Activated naive CD8-positive, alpha-beta T cell treated with anti-CD3 and anti-CD28 coated beads, Interleukin-2, amount 50 U/mL, for 24 hours (primary cell): Measurements from ENCODE around the gene LGALS7.

Experiments
- ATAC-seq: fragments of 150-1000 bp; cut with Tn5 transposase; one replicate; pipeline ENCODE4 v1.10.0; 2021
- DNase-seq: peaks from one replicate; pipeline ENCODE4 v3.0.0; 2021
- H3K27ac Mint-ChIP-seq: one replicate; pipeline ENCODE4 v1.8.0; 2021; ENCODE audit warnings: mild to moderate bottlenecking, mixed read lengths
- H3K27me3 Mint-ChIP-seq: one replicate; pipeline ENCODE4 v1.8.0; 2021; ENCODE audit warnings: mixed read lengths
- H3K36me3 Mint-ChIP-seq: one replicate; pipeline ENCODE4 v1.8.0; 2021; ENCODE audit warnings: low read depth, mixed read lengths
- H3K4me1 Mint-ChIP-seq: one replicate; pipeline ENCODE4 v1.8.0; 2021; ENCODE audit warnings: mixed read lengths
- H3K4me3 Mint-ChIP-seq: one replicate; pipeline ENCODE4 v1.8.0; 2021; ENCODE audit warnings: mild to moderate bottlenecking, moderate library complexity, mixed read lengths
- H3K9me3 Mint-ChIP-seq: one replicate; pipeline ENCODE4 v1.8.0; 2021; ENCODE audit warnings: mixed read lengths

The LGALS7 gene

GRCh38 chr19:38743394-38744297 lies 29.7 kb downstream of the LGALS7 start:
- no peaks in the 10 kb centered on the region for H3K27me3 Mint-ChIP-seq
- peaks cover 11% of the 10 kb centered on the region for H3K4me1 Mint-ChIP-seq
- DNase-seq (no peak), ATAC-seq (no peak)
- no peaks in the 10 kb centered on the region for H3K9me3 Mint-ChIP-seq
- H3K27ac Mint-ChIP-seq, result no peak overlapping the region
- H3K36me3 Mint-ChIP-seq, result no peaks in the 10 kb centered on the region
- no peak overlapping the region for H3K4me3 Mint-ChIP-seq

- no peaks in the 10 kb centered on the region for H3K36me3 Mint-ChIP-seq
- ATAC-seq (no peak), DNase-seq (no peak)
- no peak overlapping the region for H3K4me3 Mint-ChIP-seq
- H3K9me3 Mint-ChIP-seq, result no peaks in the 10 kb centered on the region
- peaks cover 16% of the 10 kb centered on the region for H3K4me1 Mint-ChIP-seq
- H3K27ac Mint-ChIP-seq, result no peak overlapping the region
- H3K27me3 Mint-ChIP-seq, result peaks cover under 1% of the 10 kb centered on the region
Measured at GRCh38 chr19:38742906-38743305, 30.4 kb downstream of the LGALS7 start.

GRCh38 chr19:38742296-38742695 lies 31.0 kb downstream of the LGALS7 start:
- DNase-seq (no peak), ATAC-seq (no peak)
- Mint-ChIP-seq H3K9me3 (no peaks in the 10 kb centered on the region), H3K27me3 (peaks cover 4% of the 10 kb centered on the region), H3K36me3 (no peaks in the 10 kb centered on the region), H3K4me3 (no peak overlapping the region), H3K4me1 (peaks cover 20% of the 10 kb centered on the region), H3K27ac (no peak overlapping the region)

- peaks cover 4% of the 10 kb centered on the region for H3K27me3 Mint-ChIP-seq
- no peaks in the 10 kb centered on the region for H3K36me3 Mint-ChIP-seq
Measured at GRCh38 chr19:38741670-38742069, 31.6 kb downstream of the LGALS7 start.

GRCh38 chr19:38740932-38741331 lies 32.4 kb downstream of the LGALS7 start:
- Mint-ChIP-seq H3K9me3 (no peaks in the 10 kb centered on the region), H3K4me3 (no peak overlapping the region), H3K27me3 (peaks cover 4% of the 10 kb centered on the region), H3K36me3 (no peaks in the 10 kb centered on the region), H3K27ac (no peak overlapping the region), H3K4me1 (peaks cover 23% of the 10 kb centered on the region)
- DNase-seq, result no peak
- ATAC-seq, result no peak

More at GRCh38 chr19:38741670-38742069, 31.6 kb downstream of the LGALS7 start:
- ATAC-seq, result no peak
- no peaks in the 10 kb centered on the region for H3K9me3 Mint-ChIP-seq
- no peak overlapping the region for H3K4me3 Mint-ChIP-seq
- no peak overlapping the region for H3K27ac Mint-ChIP-seq
- H3K4me1 Mint-ChIP-seq, result peaks cover 21% of the 10 kb centered on the region
- no peak for DNase-seq

GRCh38 chr19:38740257-38740592 lies 33.1 kb downstream of the LGALS7 start:
- DNase-seq (no peak), ATAC-seq (no peak)
- Mint-ChIP-seq H3K36me3 (no peaks in the 10 kb centered on the region), H3K4me3 (no peak overlapping the region), H3K27me3 (peaks cover 4% of the 10 kb centered on the region), H3K4me1 (peaks cover 25% of the 10 kb centered on the region), H3K9me3 (no peaks in the 10 kb centered on the region), H3K27ac (no peak overlapping the region)

GRCh38 chr19:38739440-38740256 lies 33.7 kb downstream of the LGALS7 start:
- DNase-seq (peak; percentile 27), ATAC-seq (peak; percentile 24)
- Mint-ChIP-seq H3K27me3 (peaks cover 4% of the 10 kb centered on the region), H3K9me3 (no peaks in the 10 kb centered on the region), H3K27ac (no peak overlapping the region), H3K36me3 (no peaks in the 10 kb centered on the region), H3K4me3 (no peak overlapping the region), H3K4me1 (peaks cover 30% of the 10 kb centered on the region)

- DNase-seq (no peak), ATAC-seq (no peak)
- H3K4me3 Mint-ChIP-seq, result peak overlapping the region; percentile 67
- no peaks in the 10 kb centered on the region for H3K36me3 Mint-ChIP-seq
- no peaks in the 10 kb centered on the region for H3K9me3 Mint-ChIP-seq
- H3K27me3 Mint-ChIP-seq, result peaks cover 4% of the 10 kb centered on the region
- peak overlapping the region; percentile 36 for H3K27ac Mint-ChIP-seq
- H3K4me1 Mint-ChIP-seq, result peaks cover 41% of the 10 kb centered on the region
Measured at GRCh38 chr19:38737921-38738737, 35.2 kb downstream of the LGALS7 start.

GRCh38 chr19:38737281-38737865 lies 35.9 kb downstream of the LGALS7 start:
- Mint-ChIP-seq H3K4me3 (peak overlapping the region; percentile 67), H3K9me3 (no peaks in the 10 kb centered on the region), H3K27me3 (peaks cover 4% of the 10 kb centered on the region), H3K4me1 (peaks cover 41% of the 10 kb centered on the region), H3K36me3 (no peaks in the 10 kb centered on the region), H3K27ac (peak overlapping the region; percentile 36)
- ATAC-seq (no peak), DNase-seq (no peak)

- DNase-seq, result peak; percentile 78
- peaks cover 41% of the 10 kb centered on the region for H3K4me1 Mint-ChIP-seq
- no peak overlapping the region for H3K27ac Mint-ChIP-seq
Measured at GRCh38 chr19:38736413-38737280, 36.7 kb downstream of the LGALS7 start.

GRCh38 chr19:38736036-38736412 lies 37.3 kb downstream of the LGALS7 start:
- no peaks in the 10 kb centered on the region for H3K36me3 Mint-ChIP-seq

More at GRCh38 chr19:38736413-38737280, 36.7 kb downstream of the LGALS7 start:
- H3K36me3 Mint-ChIP-seq, result no peaks in the 10 kb centered on the region
- no peak for ATAC-seq
- no peaks in the 10 kb centered on the region for H3K9me3 Mint-ChIP-seq
- H3K27me3 Mint-ChIP-seq, result peaks cover 4% of the 10 kb centered on the region
- peak overlapping the region; percentile 36 for H3K4me3 Mint-ChIP-seq

GRCh38 chr19:38735257-38735686 lies 38.0 kb downstream of the LGALS7 start:
- DNase-seq (peak; percentile 26), ATAC-seq (no peak)
- H3K9me3 Mint-ChIP-seq, result no peaks in the 10 kb centered on the region
- peaks cover 4% of the 10 kb centered on the region for H3K27me3 Mint-ChIP-seq
- H3K4me3 Mint-ChIP-seq, result peak overlapping the region; percentile 61
- H3K36me3 Mint-ChIP-seq, result no peaks in the 10 kb centered on the region
- peaks cover 41% of the 10 kb centered on the region for H3K4me1 Mint-ChIP-seq
- peak overlapping the region; percentile 39 for H3K27ac Mint-ChIP-seq

More at GRCh38 chr19:38736036-38736412, 37.3 kb downstream of the LGALS7 start:
- Mint-ChIP-seq H3K27ac (no peak overlapping the region), H3K4me3 (no peak overlapping the region), H3K9me3 (no peaks in the 10 kb centered on the region), H3K4me1 (peaks cover 41% of the 10 kb centered on the region), H3K27me3 (peaks cover 4% of the 10 kb centered on the region)
- no peak for ATAC-seq
- peak; percentile 64 for DNase-seq
